ENCODE measurements around the gene SIGLEC5.

Gene SIGLEC5

DNA sequence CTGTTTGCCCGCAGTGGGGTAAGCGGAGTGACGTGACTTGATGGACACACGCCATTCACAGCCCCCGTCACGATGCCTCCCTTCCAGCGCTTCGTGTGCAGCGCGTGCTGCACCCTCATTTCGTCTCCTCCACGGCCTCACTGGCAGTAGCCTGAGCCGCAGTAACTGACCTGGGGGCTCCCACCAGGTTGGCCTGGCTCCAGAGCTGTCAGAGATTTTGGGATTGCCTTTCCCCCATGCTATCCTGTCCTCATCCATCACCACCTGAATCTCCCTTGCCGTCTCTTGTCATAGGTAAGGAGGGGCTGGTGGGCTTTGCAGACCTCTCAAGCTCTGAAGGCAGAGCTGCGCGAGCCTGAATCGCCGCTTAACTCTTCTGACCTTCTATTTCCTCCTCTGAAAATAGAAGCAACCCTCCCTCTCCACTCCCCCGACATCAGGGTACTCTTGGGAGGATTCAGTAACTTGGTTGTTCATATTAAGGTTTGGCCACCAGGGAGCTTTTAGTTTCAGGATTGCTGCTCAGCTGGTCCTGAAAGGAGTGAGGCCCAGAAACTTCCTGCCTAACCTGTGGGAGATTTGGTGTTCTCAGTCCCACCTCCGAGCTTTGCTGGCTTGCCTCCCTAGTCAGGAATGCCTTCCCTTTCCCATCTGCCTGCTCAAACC lies 27.9 kb downstream of the SIGLEC5 start:
- H3K27ac ChIP-seq: no peak overlapping the region
- no peak for TF ChIP-seq CTCF (conservative IDR thresholded peaks at IDR 0.05)
- TF ChIP-seq ZFX (IDR thresholded peaks at IDR 0.05): no peak

DNA sequence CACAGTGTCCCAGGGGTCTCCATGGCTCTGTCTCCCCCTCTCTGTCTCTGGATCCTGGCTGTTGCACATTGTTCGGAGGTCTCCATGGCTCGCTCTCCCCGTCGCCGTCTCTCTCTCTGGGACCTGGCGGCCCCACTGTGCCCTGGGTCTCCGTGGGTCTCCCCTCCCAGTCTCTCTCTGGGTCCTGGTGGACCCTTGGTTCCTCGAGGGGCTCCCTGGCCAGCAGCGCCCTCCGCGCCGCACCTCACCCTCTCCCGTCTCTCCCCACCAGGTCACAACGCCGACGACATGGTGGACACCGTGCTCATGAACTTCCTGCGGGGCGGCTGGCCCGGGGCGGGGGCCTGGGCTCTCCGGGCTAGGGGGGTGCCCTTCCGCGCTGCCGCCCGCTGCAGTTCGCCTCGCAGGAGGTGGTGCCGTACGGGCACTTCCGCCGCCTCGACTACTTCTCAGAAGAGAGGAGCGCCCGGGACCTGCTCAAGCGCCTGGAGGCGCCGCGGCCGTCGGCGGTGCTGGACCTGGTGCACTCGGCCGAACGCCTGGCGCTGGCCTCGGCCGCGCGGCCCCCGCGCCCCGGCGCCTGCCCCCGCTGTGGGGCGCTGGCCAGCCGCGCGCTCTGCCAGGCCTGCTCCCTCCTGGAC lies 29.1 kb downstream of the SIGLEC5 start:
- TF ChIP-seq ZFX (IDR thresholded peaks at IDR 0.05) (no peak), CTCF (conservative IDR thresholded peaks at IDR 0.05) (no peak)
- no peak overlapping the region for H3K27ac ChIP-seq

GRCh38 chr19:51599084-51599483 lies 31.1 kb downstream of the SIGLEC5 start:
- no peak overlapping the region for H3K27ac ChIP-seq
- TF ChIP-seq CTCF (conservative IDR thresholded peaks at IDR 0.05) (no peak), ZFX (IDR thresholded peaks at IDR 0.05) (no peak)

GRCh38 chr19:51598159-51598915 lies 31.9 kb downstream of the SIGLEC5 start:
- H3K27ac ChIP-seq: no peak overlapping the region
- TF ChIP-seq ZFX (IDR thresholded peaks at IDR 0.05) (no peak), CTCF (conservative IDR thresholded peaks at IDR 0.05) (no peak)

GRCh38 chr19:51595190-51596175 lies 34.7 kb downstream of the SIGLEC5 start:
- H3K27ac ChIP-seq: no peak overlapping the region; the same call in 1 of the 2 replicates
- no peak for TF ChIP-seq CTCF (conservative IDR thresholded peaks at IDR 0.05)
- no peak for TF ChIP-seq ZFX (IDR thresholded peaks at IDR 0.05)

GRCh38 chr19:51594774-51595109 lies 35.5 kb downstream of the SIGLEC5 start:
- no peak for TF ChIP-seq ZFX (IDR thresholded peaks at IDR 0.05)
- no peak for TF ChIP-seq CTCF (conservative IDR thresholded peaks at IDR 0.05)
- peak overlapping the region; percentile 59 for H3K27ac ChIP-seq

Measured in C4-2B (cell line).